ENCODE data around the gene CD93. TPM values are rescaled to one million over a fixed set of nuclear protein-coding genes. Genes with fewer than 3 reads are reported as not detected.

The CD93 gene
- total RNA-seq, 2 experiments from 2014 or later: 0.73 to 0.82 TPM

GRCh38 chr20:23084845-23085365 lies 1.2 kb downstream of the CD93 start:
- ChIA-PET CTCF (no interaction called here), POLR2A (no interaction called here)
- DNase-seq (no peak), ATAC-seq (no peak)
- no peak overlapping the region for H3K27ac Mint-ChIP-seq
- no peaks in the 10 kb centered on the region for H3K36me3 Mint-ChIP-seq (ENCODE audit: low read depth)
- peaks cover 4% of the 10 kb centered on the region for H3K27me3 Mint-ChIP-seq (ENCODE audit: low read depth)
- H3K9me3 Mint-ChIP-seq (ENCODE audit: insufficient read depth): no peaks in the 10 kb centered on the region
- peaks cover 22% of the 10 kb centered on the region for H3K4me1 Mint-ChIP-seq (ENCODE audit: low read depth)
- no peak overlapping the region for H3K4me3 Mint-ChIP-seq

DNA sequence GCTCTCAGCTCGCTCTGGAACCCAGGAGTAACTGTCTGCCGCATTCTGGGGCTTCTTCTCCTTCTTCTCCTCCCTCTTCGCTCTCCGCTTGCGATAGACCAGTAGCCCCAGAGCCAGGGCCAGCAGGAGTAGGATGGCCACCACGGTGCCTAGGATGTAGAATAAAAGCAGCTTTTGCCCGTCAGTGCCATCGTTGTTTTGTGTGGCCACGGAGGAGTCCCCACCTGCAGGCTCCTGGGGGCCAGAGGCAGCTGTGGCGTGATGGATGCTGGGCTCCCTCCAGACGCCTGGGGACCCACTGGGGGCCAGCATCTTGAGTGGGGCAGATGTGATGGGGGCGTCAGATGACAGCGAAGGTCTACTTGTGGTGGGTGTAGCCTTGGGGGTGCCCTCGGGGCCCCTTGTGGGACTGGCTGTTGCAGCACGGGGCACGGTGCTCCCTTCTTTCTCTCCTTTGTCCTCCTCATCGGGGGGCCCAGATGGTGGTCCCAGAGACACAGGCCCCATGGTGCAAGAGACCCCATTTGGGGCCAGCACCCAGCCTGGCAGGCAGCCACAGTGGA lies 1.8 kb downstream of the CD93 start:
- POLR2A ChIA-PET: no interaction called here

GRCh38 chr20:23083553-23084220 lies 2.4 kb downstream of the CD93 start:
- Mint-ChIP-seq H3K9me3 (ENCODE audit: insufficient read depth) (no peaks in the 10 kb centered on the region), H3K27ac (no peak overlapping the region), H3K4me1 (ENCODE audit: low read depth) (peaks cover 22% of the 10 kb centered on the region), H3K27me3 (ENCODE audit: low read depth) (peaks cover 8% of the 10 kb centered on the region), H3K4me3 (no peak overlapping the region), H3K36me3 (ENCODE audit: low read depth) (no peaks in the 10 kb centered on the region)
- ChIA-PET POLR2A (no interaction called here), CTCF (no interaction called here)
- DNase-seq (no peak), ATAC-seq (no peak)

More for the DNA sequence above, 1.8 kb downstream of the CD93 start:
- no peaks in the 10 kb centered on the region for H3K36me3 Mint-ChIP-seq (ENCODE audit: low read depth)
- ATAC-seq (no peak), DNase-seq (no peak)
- H3K4me3 Mint-ChIP-seq: no peak overlapping the region
- peaks cover 5% of the 10 kb centered on the region for H3K27me3 Mint-ChIP-seq (ENCODE audit: low read depth)
- no peak overlapping the region for H3K27ac Mint-ChIP-seq
- no peaks in the 10 kb centered on the region for H3K9me3 Mint-ChIP-seq (ENCODE audit: insufficient read depth)
- peaks cover 22% of the 10 kb centered on the region for H3K4me1 Mint-ChIP-seq (ENCODE audit: low read depth)
- CTCF ChIA-PET: no interaction called here

DNA sequence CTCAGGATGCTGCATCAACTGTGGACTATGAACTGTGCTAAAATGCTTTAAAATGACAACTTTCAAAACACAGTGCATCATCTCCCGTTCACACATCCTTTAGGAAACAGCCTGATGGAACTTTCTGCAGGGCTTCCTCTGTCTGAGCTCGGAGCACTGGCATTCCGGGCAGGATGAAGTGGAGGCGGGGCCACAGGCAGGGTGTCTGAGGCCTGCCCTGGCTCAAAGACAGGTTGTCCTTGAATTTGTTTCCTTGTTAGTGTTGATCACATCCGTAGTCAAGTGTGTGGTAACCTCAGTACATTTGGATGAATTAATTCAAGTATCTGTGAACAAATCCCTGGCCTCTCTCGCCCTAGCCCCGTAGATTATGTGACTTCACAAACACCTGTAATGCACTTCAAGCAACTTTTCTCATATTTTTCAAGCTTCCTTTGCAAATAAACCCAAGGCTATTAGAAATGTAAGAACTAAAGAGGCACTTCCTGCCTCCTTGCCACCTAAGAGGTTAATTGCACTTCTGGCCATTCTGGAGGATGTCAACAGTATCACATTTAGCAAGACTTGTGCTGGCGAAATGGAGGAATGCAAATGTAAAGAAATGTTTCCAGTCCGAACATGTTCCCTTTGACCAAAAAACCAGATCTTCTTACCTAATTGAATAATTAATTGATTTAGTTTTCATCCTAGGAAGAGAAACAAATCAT lies 3.1 kb downstream of the CD93 start:
- H3K36me3 Mint-ChIP-seq (ENCODE audit: low read depth): no peaks in the 10 kb centered on the region
- H3K4me3 Mint-ChIP-seq: no peak overlapping the region
- no peak for DNase-seq
- ChIA-PET POLR2A (no interaction called here), CTCF (no interaction called here)
- peaks cover 11% of the 10 kb centered on the region for H3K27me3 Mint-ChIP-seq (ENCODE audit: low read depth)
- no peak overlapping the region for H3K27ac Mint-ChIP-seq
- H3K4me1 Mint-ChIP-seq (ENCODE audit: low read depth): peaks cover 22% of the 10 kb centered on the region
- H3K9me3 Mint-ChIP-seq (ENCODE audit: insufficient read depth): no peaks in the 10 kb centered on the region
- ATAC-seq: no peak

GRCh38 chr20:23081263-23081819 lies 4.8 kb downstream of the CD93 start:
- Mint-ChIP-seq H3K4me1 (ENCODE audit: low read depth) (peaks cover 10% of the 10 kb centered on the region), H3K9me3 (ENCODE audit: insufficient read depth) (no peaks in the 10 kb centered on the region), H3K27ac (no peak overlapping the region), H3K4me3 (no peak overlapping the region), H3K36me3 (ENCODE audit: low read depth) (no peaks in the 10 kb centered on the region), H3K27me3 (ENCODE audit: low read depth) (peaks cover 16% of the 10 kb centered on the region)
- ATAC-seq: no peak
- CTCF ChIA-PET: no interaction called here
- POLR2A ChIA-PET: no interaction called here
- DNase-seq: no peak

DNA sequence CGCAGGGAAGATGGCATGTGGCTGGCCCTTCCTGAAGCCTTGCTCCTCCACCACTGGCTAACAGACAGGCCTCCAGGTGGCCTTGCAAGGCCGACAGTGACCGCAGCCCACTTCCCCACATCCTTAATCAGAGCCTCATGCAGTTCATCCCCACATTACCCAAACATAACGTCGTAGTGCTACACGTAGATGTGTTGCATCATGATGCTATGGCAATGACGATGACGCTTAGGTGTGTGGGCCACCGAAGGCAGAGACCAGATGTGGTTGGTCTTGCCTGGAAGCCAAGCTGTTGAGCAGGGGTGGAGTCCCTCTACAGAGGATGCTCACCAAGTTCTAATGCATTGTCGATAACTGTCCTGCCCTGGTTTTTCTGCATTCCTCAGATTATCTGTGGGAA lies 5.6 kb downstream of the CD93 start:
- ATAC-seq: no peak
- H3K27ac Mint-ChIP-seq: no peak overlapping the region
- CTCF ChIA-PET: no interaction called here
- H3K27me3 Mint-ChIP-seq (ENCODE audit: low read depth): peaks cover 16% of the 10 kb centered on the region
- H3K4me3 Mint-ChIP-seq: no peak overlapping the region
- no peaks in the 10 kb centered on the region for H3K9me3 Mint-ChIP-seq (ENCODE audit: insufficient read depth)
- POLR2A ChIA-PET: no interaction called here
- peaks cover 6% of the 10 kb centered on the region for H3K4me1 Mint-ChIP-seq (ENCODE audit: low read depth)
- no peaks in the 10 kb centered on the region for H3K36me3 Mint-ChIP-seq (ENCODE audit: low read depth)
- DNase-seq: no peak

- H3K9me3 Mint-ChIP-seq (ENCODE audit: insufficient read depth): no peaks in the 10 kb centered on the region
- ChIA-PET CTCF (no interaction called here), POLR2A (no interaction called here)
- no peak overlapping the region for H3K4me3 Mint-ChIP-seq
- DNase-seq (no peak), ATAC-seq (no peak)
- no peaks in the 10 kb centered on the region for H3K36me3 Mint-ChIP-seq (ENCODE audit: low read depth)
- peaks cover 16% of the 10 kb centered on the region for H3K27me3 Mint-ChIP-seq (ENCODE audit: low read depth)
- H3K27ac Mint-ChIP-seq: no peak overlapping the region
- H3K4me1 Mint-ChIP-seq (ENCODE audit: low read depth): peaks cover 6% of the 10 kb centered on the region
These were observed 6.2 kb downstream of the CD93 start for GRCh38 chr20:23079926-23080325.

- H3K4me3 Mint-ChIP-seq: no peak overlapping the region
- peaks cover 6% of the 10 kb centered on the region for H3K4me1 Mint-ChIP-seq (ENCODE audit: low read depth)
- ATAC-seq: no peak
- no peak overlapping the region for H3K27ac Mint-ChIP-seq
- no peaks in the 10 kb centered on the region for H3K9me3 Mint-ChIP-seq (ENCODE audit: insufficient read depth)
- DNase-seq: no peak
- CTCF ChIA-PET: no interaction called here
- no peaks in the 10 kb centered on the region for H3K36me3 Mint-ChIP-seq (ENCODE audit: low read depth)
- peaks cover 16% of the 10 kb centered on the region for H3K27me3 Mint-ChIP-seq (ENCODE audit: low read depth)
- POLR2A ChIA-PET: no interaction called here
These were observed 7.1 kb downstream of the CD93 start for GRCh38 chr20:23079016-23079351.

DNA sequence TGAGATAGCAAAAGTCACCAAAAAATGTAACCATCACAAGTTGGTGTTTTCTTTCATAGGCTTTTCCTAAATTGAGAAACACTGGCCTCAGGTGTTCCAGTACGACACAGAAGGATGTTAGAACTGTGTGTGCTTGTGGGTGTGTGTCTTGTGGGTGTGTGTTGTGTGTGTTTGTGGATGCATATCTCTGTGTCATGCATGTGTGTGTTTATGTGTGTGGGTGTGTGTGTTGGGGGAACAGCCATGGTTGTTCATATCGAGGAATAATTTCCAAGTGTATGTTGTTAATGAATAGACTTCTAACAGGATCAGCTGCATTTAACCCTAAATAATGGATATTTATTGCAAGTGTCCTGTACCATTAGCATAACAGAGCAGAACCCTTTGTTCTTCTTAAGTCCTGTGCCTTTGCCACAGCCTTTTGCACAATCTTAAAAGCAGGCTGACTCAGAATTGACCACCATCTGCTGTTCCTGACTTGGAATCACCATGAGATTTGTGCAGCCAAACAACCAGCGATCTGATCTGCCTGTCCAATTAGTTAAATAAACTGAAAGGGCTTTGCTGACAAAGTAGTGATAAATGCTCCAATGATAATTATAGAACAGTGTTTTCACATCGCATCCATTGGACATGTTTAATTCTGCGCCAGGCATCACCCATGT lies 7.6 kb downstream of the CD93 start:
- Mint-ChIP-seq H3K4me1 (ENCODE audit: low read depth) (peaks cover 6% of the 10 kb centered on the region), H3K27me3 (ENCODE audit: low read depth) (peaks cover 16% of the 10 kb centered on the region), H3K27ac (no peak overlapping the region), H3K9me3 (ENCODE audit: insufficient read depth) (no peaks in the 10 kb centered on the region), H3K4me3 (no peak overlapping the region), H3K36me3 (ENCODE audit: low read depth) (no peaks in the 10 kb centered on the region)
- DNase-seq: no peak
- POLR2A ChIA-PET: no interaction called here
- CTCF ChIA-PET: no interaction called here
- ATAC-seq: no peak

DNA sequence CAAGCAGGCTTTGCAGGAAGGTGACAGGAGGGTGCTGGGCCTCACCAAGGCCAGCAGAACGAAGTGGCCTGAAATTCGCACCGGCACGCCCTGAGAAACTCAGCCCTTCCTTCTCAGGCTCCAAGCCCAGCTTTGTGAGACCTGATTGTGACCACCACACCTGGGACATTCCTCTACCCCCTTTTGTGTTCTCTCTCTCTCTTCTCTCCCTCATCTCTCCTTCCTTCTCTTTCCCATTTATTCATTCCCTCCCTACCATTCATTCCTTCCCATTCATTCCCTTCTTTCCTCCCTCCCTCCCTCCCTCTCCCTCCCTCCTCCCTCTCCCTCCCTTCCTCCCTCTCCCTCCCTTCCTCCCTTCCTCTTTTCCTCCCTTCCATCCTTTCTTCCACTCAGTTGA lies 8.8 kb downstream of the CD93 start:
- DNase-seq: no peak
- POLR2A ChIA-PET: no interaction called here
- Mint-ChIP-seq H3K27ac (no peak overlapping the region), H3K36me3 (ENCODE audit: low read depth) (no peaks in the 10 kb centered on the region), H3K4me3 (no peak overlapping the region), H3K27me3 (ENCODE audit: low read depth) (peaks cover 17% of the 10 kb centered on the region), H3K9me3 (ENCODE audit: insufficient read depth) (no peaks in the 10 kb centered on the region), H3K4me1 (ENCODE audit: low read depth) (peaks cover 5% of the 10 kb centered on the region)
- CTCF ChIA-PET: no interaction called here
- no peak for ATAC-seq

GRCh38 chr20:23074052-23074451 lies 12.1 kb downstream of the CD93 start:
- Mint-ChIP-seq H3K27ac (no peak overlapping the region), H3K4me3 (no peak overlapping the region), H3K27me3 (ENCODE audit: low read depth) (peaks cover 16% of the 10 kb centered on the region), H3K9me3 (ENCODE audit: insufficient read depth) (no peaks in the 10 kb centered on the region), H3K36me3 (ENCODE audit: low read depth) (no peaks in the 10 kb centered on the region), H3K4me1 (ENCODE audit: low read depth) (no peaks in the 10 kb centered on the region)
- DNase-seq (no peak), ATAC-seq (no peak)
- POLR2A ChIA-PET: no interaction called here
- CTCF ChIA-PET: no interaction called here

DNA sequence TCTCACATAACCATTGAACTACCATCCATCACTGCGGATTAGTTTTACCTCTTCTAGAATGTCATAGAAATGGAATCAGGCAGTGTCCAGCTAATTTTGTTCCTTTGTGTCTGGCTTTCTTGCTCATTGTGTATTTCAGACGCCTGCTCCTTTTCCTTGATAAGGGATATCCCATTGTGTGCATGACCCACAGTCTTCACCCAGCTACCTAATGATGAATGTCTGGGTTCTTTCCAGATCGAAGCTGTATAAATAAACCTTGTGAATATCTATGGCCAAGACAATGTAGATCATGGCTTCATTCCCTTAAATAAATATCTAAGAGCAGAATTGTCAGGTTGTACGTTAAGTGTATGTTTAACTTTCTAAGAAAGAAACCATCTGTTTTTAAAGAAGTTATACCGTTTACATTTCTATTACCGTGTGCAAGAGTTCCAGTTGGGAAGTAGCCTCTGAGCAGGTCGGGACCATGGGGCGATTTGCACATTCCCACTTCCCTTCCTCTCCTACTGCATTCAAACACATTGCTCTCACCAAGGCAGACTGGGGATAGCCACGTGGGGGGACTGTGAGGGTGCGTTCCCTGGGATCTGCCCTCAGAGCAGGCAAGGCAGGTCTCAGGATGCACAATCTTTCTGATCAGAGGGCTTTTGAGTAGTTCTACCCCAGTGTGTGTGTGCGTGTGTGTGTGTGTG lies 13.1 kb downstream of the CD93 start:
- H3K27me3 Mint-ChIP-seq (ENCODE audit: low read depth): peaks cover 10% of the 10 kb centered on the region
- ATAC-seq (no peak), DNase-seq (no peak)
- no peaks in the 10 kb centered on the region for H3K4me1 Mint-ChIP-seq (ENCODE audit: low read depth)
- CTCF ChIA-PET: no interaction called here
- H3K4me3 Mint-ChIP-seq: no peak overlapping the region
- H3K36me3 Mint-ChIP-seq (ENCODE audit: low read depth): no peaks in the 10 kb centered on the region
- POLR2A ChIA-PET: no interaction called here
- no peaks in the 10 kb centered on the region for H3K9me3 Mint-ChIP-seq (ENCODE audit: insufficient read depth)
- no peak overlapping the region for H3K27ac Mint-ChIP-seq
